Spleen (tissue), 7 donors: Measurements from ENCODE around the gene ARSB.

Source experiments
- POLR2A ChIP-seq, 3 donors: fragments of 450-650 bp; IDR thresholded peaks; one replicate each; pipeline ENCODE4 v1.5.1; 2017; ENCODE audit warnings: antibody characterized with exemption in 3 of 3, mild to moderate bottlenecking in 1 of 3
- TF ChIP-seq, protein P1 (sequence below), 11 experiments: fragments of 200-600 bp in 7 of 11; fragments of 450-650 bp in 4 of 11; sonication (generic) in 4 of 11; IDR thresholded peaks in 8 of 11; conservative IDR thresholded peaks in 3 of 11; 1 replicate in 7 of 11; 2 replicates in 4 of 11; pipeline versions ENCODE4 v1.4.0 to v1.8.0; 2016 to 2021; ENCODE audit warnings: antibody characterized with exemption in 11 of 11, inconsistent platforms in 4 of 11, mild to moderate bottlenecking in 1 of 11
- donor health status: DM: no; HTN: no; CAD: no; lungs with moderate emphysema.
- donor health status: DM: no; HTN: no; CAD: no.
- donor health status: DM: no; HTN: no; CAD: no.

GRCh38 chr5:78763659-78764189, 221.4 kb downstream of the ARSB start:
- TF ChIP-seq POLR2A (IDR thresholded peaks at IDR 0.05), result no peak
- TF ChIP-seq, protein P1, sequence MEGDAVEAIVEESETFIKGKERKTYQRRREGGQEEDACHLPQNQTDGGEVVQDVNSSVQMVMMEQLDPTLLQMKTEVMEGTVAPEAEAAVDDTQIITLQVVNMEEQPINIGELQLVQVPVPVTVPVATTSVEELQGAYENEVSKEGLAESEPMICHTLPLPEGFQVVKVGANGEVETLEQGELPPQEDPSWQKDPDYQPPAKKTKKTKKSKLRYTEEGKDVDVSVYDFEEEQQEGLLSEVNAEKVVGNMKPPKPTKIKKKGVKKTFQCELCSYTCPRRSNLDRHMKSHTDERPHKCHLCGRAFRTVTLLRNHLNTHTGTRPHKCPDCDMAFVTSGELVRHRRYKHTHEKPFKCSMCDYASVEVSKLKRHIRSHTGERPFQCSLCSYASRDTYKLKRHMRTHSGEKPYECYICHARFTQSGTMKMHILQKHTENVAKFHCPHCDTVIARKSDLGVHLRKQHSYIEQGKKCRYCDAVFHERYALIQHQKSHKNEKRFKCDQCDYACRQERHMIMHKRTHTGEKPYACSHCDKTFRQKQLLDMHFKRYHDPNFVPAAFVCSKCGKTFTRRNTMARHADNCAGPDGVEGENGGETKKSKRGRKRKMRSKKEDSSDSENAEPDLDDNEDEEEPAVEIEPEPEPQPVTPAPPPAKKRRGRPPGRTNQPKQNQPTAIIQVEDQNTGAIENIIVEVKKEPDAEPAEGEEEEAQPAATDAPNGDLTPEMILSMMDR (IDR thresholded peaks at IDR 0.05 in 8 of 11, conservative IDR thresholded peaks at IDR 0.05 in 3 of 11), result no peak
